MM.1S (cell line): ENCODE results near the gene GNPNAT1.

Source experiments
- DNase-seq: peaks from one replicate; pipeline ENCODE4 v3.0.0-alpha.2; 2015
- H2AFZ ChIP-seq: fragments of 300-600 bp; sonication (generic); 2 replicates; pipeline ENCODE4 v1.6.0; 2016; ENCODE audit warnings: antibody characterized with exemption, low read length
- H3F3A ChIP-seq: fragments of 300-600 bp; sonication (generic); 2 replicates; pipeline ENCODE4 v1.6.1; 2016; ENCODE audit warnings: mild to moderate bottlenecking, antibody characterized with exemption, low read length, moderate library complexity, mixed read lengths; ENCODE audit not compliant: insufficient read depth
- H3K27ac ChIP-seq: fragments of 300-600 bp; sonication (generic); 2 replicates; pipeline ENCODE4 v1.5.1; 2016; ENCODE audit warnings: mild to moderate bottlenecking, low read length
- H3K27me3 ChIP-seq: fragments of 300-600 bp; sonication (generic); replicated peaks from 2 replicates; pipeline ENCODE4 v1.6.0; 2016; ENCODE audit warnings: low read length; ENCODE audit not compliant: insufficient read depth
- H3K36me3 ChIP-seq: fragments of 300-600 bp; sonication (generic); replicated peaks from 2 replicates; pipeline ENCODE4 v1.6.1; 2016; ENCODE audit warnings: mild to moderate bottlenecking, low read length, mixed read lengths; ENCODE audit not compliant: insufficient read depth
- H3K4me1 ChIP-seq: fragments of 300-600 bp; sonication (generic); 2 replicates; pipeline ENCODE4 v1.6.1; 2016; ENCODE audit warnings: low read length, mixed read lengths
- H3K4me2 ChIP-seq: fragments of 300-600 bp; sonication (generic); 2 replicates; pipeline ENCODE4 v1.6.0; 2016; ENCODE audit warnings: low read depth, low read length
- H3K4me3 ChIP-seq: fragments of 300-600 bp; sonication (generic); 2 replicates; pipeline ENCODE4 v1.5.1; 2016; ENCODE audit warnings: low read length, mixed read lengths
- H3K79me2 ChIP-seq: fragments of 300-600 bp; sonication (generic); 2 replicates; pipeline ENCODE4 v1.6.1; 2016; ENCODE audit warnings: mixed run types, low read length, mixed read lengths
- H3K9ac ChIP-seq: fragments of 300-600 bp; sonication (generic); 2 replicates; pipeline ENCODE4 v1.6.1; 2016; ENCODE audit warnings: low read length, mixed read lengths
- H3K9me2 ChIP-seq: fragments of 300-600 bp; sonication (generic); replicated peaks from 2 replicates; pipeline ENCODE4 v1.6.1; 2016; ENCODE audit warnings: mild to moderate bottlenecking, low read length, mixed read lengths; ENCODE audit not compliant: insufficient read depth
- H3K9me3 ChIP-seq: fragments of 300-600 bp; sonication (generic); replicated peaks from 2 replicates; pipeline ENCODE4 v1.6.1; 2016; ENCODE audit warnings: mild to moderate bottlenecking, low read length, mixed read lengths; ENCODE audit not compliant: insufficient read depth
- H4K20me1 ChIP-seq: fragments of 300-600 bp; sonication (generic); 2 replicates; pipeline ENCODE4 v1.6.1; 2016; ENCODE audit warnings: mild to moderate bottlenecking, low read length, moderate library complexity, mixed read lengths; ENCODE audit not compliant: insufficient read depth
- EZH2 ChIP-seq: fragments of 300-600 bp; sonication (generic); optimal IDR thresholded peaks from 2 replicates; pipeline ENCODE3; 2017; ENCODE audit warnings: low read depth, mild to moderate bottlenecking, antibody characterized with exemption, low read length, mixed read lengths
- EZH2phosphoT487 ChIP-seq: fragments of 300-600 bp; sonication (generic); IDR thresholded peaks from 2 replicates; pipeline ENCODE4 v1.6.1; 2018; ENCODE audit warnings: antibody characterized with exemption, low read length
- TF ChIP-seq, protein P1 (sequence below): fragments of 300-600 bp; sonication (generic); IDR thresholded peaks from 2 replicates; pipeline ENCODE4 v1.5.1; 2016; ENCODE audit warnings: antibody characterized with exemption, low read length, mixed read lengths

The GNPNAT1 gene

DNA sequence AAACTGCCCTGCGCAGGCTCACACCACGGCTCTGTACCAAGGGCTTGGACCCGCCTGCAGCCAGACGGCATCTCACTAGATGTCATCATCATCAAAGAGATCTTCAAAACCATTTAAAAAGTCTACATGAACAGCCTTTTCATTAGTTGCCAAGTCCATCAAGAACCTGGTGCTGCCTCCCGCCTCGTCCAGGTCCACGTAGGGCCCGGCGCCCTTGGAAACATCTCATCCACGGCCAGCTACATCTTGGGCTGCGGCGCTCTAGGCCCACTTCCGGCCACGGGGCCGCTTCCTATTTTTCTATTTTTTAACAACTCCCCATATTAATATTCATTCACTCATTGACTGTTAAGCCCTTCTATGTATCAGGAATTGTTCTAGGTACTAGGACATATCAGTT, 7.4 kb upstream of the GNPNAT1 start:
- Histone ChIP-seq H3K9me2 (no peaks in the 10 kb centered on the region), H3F3A (no peaks in the 10 kb centered on the region), H3K4me1 (no peaks in the 10 kb centered on the region), H3K79me2 (no peaks in the 10 kb centered on the region), H3K27me3 (no peaks in the 10 kb centered on the region), H2AFZ (no peak overlapping the region), H3K9me3 (no peaks in the 10 kb centered on the region), H3K4me2 (no peak overlapping the region), H3K36me3 (no peaks in the 10 kb centered on the region), H3K27ac (no peak overlapping the region), H4K20me1 (no peaks in the 10 kb centered on the region), H3K4me3 (no peak overlapping the region), H3K9ac (no peak overlapping the region)
- TF ChIP-seq, protein P1, sequence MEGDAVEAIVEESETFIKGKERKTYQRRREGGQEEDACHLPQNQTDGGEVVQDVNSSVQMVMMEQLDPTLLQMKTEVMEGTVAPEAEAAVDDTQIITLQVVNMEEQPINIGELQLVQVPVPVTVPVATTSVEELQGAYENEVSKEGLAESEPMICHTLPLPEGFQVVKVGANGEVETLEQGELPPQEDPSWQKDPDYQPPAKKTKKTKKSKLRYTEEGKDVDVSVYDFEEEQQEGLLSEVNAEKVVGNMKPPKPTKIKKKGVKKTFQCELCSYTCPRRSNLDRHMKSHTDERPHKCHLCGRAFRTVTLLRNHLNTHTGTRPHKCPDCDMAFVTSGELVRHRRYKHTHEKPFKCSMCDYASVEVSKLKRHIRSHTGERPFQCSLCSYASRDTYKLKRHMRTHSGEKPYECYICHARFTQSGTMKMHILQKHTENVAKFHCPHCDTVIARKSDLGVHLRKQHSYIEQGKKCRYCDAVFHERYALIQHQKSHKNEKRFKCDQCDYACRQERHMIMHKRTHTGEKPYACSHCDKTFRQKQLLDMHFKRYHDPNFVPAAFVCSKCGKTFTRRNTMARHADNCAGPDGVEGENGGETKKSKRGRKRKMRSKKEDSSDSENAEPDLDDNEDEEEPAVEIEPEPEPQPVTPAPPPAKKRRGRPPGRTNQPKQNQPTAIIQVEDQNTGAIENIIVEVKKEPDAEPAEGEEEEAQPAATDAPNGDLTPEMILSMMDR = no peak
- TF ChIP-seq EZH2phosphoT487 (no peak), EZH2 (no peak)
- no peak for DNase-seq

DNA sequence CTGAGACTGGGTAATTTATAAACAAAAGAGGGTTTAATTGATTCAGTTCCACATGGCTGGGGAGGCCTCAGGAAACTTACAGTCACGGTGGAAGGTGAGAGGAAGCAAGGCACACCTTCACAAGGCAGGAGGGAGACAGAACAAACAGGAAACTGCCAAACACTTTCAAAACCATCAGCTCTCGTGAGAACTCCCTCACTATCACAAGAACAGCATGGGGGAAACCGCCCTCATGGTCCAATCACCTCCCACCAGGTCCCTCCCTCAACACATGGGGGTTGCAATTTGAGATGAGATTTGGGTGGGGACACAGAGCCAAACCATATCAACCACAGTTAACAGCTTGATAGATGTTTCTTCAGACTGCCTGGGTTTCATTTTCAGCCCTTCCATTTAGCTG, 6.2 kb upstream of the GNPNAT1 start:
- H3K27ac ChIP-seq = no peak overlapping the region
- no peaks in the 10 kb centered on the region for H3K27me3 ChIP-seq
- no peak for DNase-seq
- H3K4me3 ChIP-seq = no peak overlapping the region
- H3K9me3 ChIP-seq = no peaks in the 10 kb centered on the region
- H3K4me1 ChIP-seq = no peaks in the 10 kb centered on the region
- H3K9me2 ChIP-seq = no peaks in the 10 kb centered on the region
- H4K20me1 ChIP-seq = no peaks in the 10 kb centered on the region
- H3K4me2 ChIP-seq = no peak overlapping the region
- no peak overlapping the region for H2AFZ ChIP-seq
- TF ChIP-seq EZH2 (no peak), EZH2phosphoT487 (no peak)
- TF ChIP-seq, protein P1 = no peak
- no peaks in the 10 kb centered on the region for H3K79me2 ChIP-seq
- no peaks in the 10 kb centered on the region for H3K36me3 ChIP-seq
- H3F3A ChIP-seq = no peaks in the 10 kb centered on the region
- H3K9ac ChIP-seq = no peak overlapping the region

DNA sequence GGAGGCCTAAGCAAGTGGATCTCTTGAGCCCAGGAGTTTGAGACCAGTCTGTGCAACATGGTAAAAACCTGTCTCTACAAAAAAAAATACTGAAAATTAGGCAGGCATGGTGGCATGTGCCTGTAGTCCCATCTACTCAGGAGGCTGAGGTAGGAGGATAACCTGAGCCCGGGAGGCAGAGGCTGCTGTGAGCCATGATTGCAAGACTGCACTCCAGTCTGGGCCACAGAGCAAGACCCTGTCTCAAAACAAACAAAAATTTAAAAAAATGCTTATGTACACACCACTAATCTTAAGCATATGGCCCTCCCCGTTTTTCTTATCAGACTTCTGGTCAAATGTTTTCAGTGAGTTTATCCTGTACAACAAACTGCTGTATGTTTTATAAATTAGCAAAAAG, 1.7 kb upstream of the GNPNAT1 start:
- Histone ChIP-seq H3K9me3 (no peaks in the 10 kb centered on the region), H3F3A (no peaks in the 10 kb centered on the region), H4K20me1 (no peaks in the 10 kb centered on the region), H3K36me3 (no peaks in the 10 kb centered on the region), H3K4me1 (no peaks in the 10 kb centered on the region), H3K4me3 (no peak overlapping the region), H3K9me2 (no peaks in the 10 kb centered on the region), H3K27me3 (no peaks in the 10 kb centered on the region), H3K79me2 (peaks cover 13% of the 10 kb centered on the region), H3K9ac (no peak overlapping the region), H3K4me2 (no peak overlapping the region), H3K27ac (no peak overlapping the region), H2AFZ (no peak overlapping the region)
- DNase-seq = no peak
- TF ChIP-seq, protein P1 = no peak
- TF ChIP-seq EZH2 (no peak), EZH2phosphoT487 (no peak)
